DND-41 (cell line): ENCODE results near the gene SMCR8.

Source experiments
- EZH2 ChIP-seq: IDR thresholded peaks from 3 replicates; pipeline ENCODE4 v1.6.1; 2012; ENCODE audit warnings: borderline replicate concordance, low read depth, mild to moderate bottlenecking, moderate library complexity, low read length, inconsistent platforms; ENCODE audit not compliant: severe bottlenecking
- TF ChIP-seq, protein P1 (sequence below): IDR thresholded peaks from 2 replicates; pipeline ENCODE4 v1.5.1; 2012; ENCODE audit warnings: borderline replicate concordance, low read length, moderate library complexity, mild to moderate bottlenecking; ENCODE audit not compliant: poor library complexity, severe bottlenecking; ENCODE audit errors: extremely low read depth

DNA sequence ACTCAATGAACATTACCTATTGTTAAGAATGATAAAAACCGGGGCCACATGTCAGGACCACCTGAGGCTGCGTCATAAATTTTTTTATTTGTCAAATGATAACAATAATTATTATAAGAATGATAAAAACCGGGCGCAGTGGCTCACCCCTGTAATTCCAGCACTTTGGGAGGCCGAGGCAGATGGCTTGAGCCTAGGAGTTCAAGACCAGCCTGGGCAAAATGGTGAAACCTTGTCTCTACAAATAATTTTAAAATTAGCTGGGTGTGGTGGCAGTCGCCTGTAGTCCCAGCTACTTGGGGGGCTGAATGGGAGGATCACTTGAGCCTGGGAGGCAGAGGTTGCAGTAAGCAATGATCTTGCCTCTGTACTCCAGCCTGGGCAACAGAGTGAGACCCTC is 49.1 kb downstream of the SMCR8 start:
- TF ChIP-seq, protein P1, sequence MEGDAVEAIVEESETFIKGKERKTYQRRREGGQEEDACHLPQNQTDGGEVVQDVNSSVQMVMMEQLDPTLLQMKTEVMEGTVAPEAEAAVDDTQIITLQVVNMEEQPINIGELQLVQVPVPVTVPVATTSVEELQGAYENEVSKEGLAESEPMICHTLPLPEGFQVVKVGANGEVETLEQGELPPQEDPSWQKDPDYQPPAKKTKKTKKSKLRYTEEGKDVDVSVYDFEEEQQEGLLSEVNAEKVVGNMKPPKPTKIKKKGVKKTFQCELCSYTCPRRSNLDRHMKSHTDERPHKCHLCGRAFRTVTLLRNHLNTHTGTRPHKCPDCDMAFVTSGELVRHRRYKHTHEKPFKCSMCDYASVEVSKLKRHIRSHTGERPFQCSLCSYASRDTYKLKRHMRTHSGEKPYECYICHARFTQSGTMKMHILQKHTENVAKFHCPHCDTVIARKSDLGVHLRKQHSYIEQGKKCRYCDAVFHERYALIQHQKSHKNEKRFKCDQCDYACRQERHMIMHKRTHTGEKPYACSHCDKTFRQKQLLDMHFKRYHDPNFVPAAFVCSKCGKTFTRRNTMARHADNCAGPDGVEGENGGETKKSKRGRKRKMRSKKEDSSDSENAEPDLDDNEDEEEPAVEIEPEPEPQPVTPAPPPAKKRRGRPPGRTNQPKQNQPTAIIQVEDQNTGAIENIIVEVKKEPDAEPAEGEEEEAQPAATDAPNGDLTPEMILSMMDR, result no peak
- no peak for TF ChIP-seq EZH2
